ENCODE results near the gene MIA2. TPM values are rescaled to one million over a fixed set of nuclear protein-coding genes. Genes with fewer than 3 reads are reported as not detected.
"Not testable (repeated sequence)": the region's sequence is repeated elsewhere in the genome, so short reads cannot be mapped to it uniquely, and the experiment has no call there.

Gene MIA2
- polyA plus RNA-seq, 1 experiment, result 16.5 TPM

DNA sequence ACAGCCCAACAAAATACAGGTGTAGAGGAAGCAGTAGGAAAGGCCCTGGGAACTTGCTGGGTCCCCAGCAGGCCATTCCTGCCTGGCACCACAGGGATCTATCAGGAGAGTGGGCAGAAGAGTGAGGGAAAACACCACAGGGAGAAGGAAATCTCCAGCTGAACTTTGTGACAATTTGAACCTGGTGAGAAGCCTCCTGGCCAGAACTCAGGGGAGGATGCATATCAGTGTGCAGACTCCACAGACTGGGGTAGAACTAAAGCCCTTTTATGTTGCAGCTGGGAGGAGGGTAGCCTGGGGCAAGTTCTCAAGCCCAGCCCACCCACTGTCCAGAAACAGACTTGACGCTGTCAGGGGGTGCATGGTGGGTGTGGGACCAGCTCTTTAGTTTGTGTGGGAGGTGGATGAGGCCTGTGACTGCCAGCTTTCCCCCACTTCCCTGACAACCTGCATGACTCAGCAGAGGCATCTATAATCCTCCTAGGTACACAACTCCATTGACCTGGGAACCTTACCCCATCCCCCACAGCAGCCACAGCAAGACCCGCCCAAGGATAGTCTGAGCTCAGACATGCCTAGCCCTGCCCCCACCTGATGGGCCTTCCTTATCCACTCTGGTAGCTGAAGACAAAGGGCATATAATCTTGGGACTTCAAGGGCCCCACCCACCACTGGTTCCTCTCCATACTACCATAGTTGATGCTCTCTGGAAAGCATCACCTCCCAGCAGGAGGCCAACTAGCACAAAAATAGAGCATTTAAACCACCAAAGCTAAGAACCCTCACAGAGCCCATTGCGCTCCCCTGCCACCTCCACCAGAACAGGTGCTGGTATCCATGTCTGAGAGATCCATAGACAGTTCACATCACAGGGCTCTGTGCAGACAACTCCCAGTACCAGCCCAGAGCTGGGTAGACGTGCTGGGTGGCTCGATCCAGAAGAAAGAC is 29.8 kb upstream of the MIA2 start:
- TF ChIP-seq, protein P1, sequence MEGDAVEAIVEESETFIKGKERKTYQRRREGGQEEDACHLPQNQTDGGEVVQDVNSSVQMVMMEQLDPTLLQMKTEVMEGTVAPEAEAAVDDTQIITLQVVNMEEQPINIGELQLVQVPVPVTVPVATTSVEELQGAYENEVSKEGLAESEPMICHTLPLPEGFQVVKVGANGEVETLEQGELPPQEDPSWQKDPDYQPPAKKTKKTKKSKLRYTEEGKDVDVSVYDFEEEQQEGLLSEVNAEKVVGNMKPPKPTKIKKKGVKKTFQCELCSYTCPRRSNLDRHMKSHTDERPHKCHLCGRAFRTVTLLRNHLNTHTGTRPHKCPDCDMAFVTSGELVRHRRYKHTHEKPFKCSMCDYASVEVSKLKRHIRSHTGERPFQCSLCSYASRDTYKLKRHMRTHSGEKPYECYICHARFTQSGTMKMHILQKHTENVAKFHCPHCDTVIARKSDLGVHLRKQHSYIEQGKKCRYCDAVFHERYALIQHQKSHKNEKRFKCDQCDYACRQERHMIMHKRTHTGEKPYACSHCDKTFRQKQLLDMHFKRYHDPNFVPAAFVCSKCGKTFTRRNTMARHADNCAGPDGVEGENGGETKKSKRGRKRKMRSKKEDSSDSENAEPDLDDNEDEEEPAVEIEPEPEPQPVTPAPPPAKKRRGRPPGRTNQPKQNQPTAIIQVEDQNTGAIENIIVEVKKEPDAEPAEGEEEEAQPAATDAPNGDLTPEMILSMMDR (IDR thresholded peaks at IDR 0.05; ENCODE audit: low read depth, low read length), result no peak
- Histone ChIP-seq H3K9me3 (ENCODE audit: control insufficient read depth, insufficient read depth, low read length) (no peaks in the 10 kb centered on the region), H3K27ac (ENCODE audit: low read depth, low read length) (no peak overlapping the region), H3K27me3 (ENCODE audit: control insufficient read depth, insufficient read depth, low read length) (no peaks in the 10 kb centered on the region), H3K4me3 (ENCODE audit: low read depth, low read length) (no peak overlapping the region)
- DNase-seq (ENCODE audit: low read depth, low spot score), result no peak
- ChIA-PET POLR2A (interaction anchor here (0.6 kb wide), 1 partner anchor 18 kb away, joined by 5 read pairs; no protein-coding TSS in a partner anchor), CTCF (no interaction called here)

DNA sequence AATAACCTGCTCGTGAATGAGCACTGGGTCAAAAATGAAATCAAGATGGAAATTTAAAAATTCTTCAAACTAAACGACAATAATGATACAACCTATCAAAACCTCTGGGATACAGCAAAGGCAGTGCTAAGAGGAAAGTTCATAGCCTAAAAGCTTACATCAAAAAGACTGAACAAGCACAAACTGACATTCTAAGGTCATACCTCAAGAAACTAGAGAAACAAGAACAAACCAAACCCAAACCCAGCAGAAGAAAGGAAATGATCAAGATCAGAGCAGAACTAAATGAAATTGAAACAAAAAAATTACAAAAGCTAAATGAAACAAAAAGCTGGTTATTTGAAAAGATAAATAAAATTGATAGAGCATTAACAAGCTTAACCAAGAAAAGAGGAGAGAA is 26.3 kb upstream of the MIA2 start:
- DNase-seq (ENCODE audit: low read depth, low spot score); H3K9me3 ChIP-seq (ENCODE audit: control insufficient read depth, insufficient read depth, low read length); H3K27ac ChIP-seq (ENCODE audit: low read depth, low read length); CTCF ChIA-PET; H3K27me3 ChIP-seq (ENCODE audit: control insufficient read depth, insufficient read depth, low read length); H3K4me3 ChIP-seq (ENCODE audit: low read depth, low read length); POLR2A ChIA-PET: not testable (repeated sequence)

DNA sequence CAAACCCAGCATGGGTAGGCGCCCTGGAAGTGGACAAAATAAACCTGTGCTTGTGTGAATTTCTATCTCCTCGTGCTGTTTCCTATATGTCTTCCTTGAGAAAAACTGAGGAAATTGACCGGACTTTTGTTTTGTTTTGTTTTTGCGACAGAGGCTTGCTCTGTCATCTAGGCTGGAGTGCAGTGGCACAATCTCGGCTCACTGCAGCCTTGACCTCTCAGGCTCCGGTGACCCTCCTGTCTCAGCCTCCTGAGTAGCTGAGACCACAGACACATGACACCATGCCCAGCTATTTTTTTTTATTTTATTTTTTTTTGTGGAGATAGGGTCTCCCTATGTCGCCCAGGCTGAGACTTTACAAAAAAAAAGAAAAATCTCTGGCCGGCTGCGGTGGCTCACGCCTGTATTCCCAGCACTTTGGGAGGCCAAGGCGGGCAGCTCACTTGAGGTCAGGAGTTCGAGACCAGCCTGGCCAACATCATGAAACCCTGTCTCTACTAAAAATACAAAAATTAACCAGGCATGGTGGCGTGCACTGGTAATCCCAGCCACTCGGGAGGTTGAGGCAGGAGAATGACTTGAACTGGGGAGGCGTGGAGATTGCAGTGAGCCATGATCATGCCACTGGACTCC is 22.5 kb upstream of the MIA2 start:
- no peak for DNase-seq (ENCODE audit: low read depth, low spot score)
- POLR2A ChIA-PET, result no interaction called here
- Histone ChIP-seq H3K4me3 (ENCODE audit: low read depth, low read length) (no peak overlapping the region), H3K27me3 (ENCODE audit: control insufficient read depth, insufficient read depth, low read length) (no peaks in the 10 kb centered on the region), H3K9me3 (ENCODE audit: control insufficient read depth, insufficient read depth, low read length) (no peaks in the 10 kb centered on the region; the same call in 1 of the 2 replicates), H3K27ac (ENCODE audit: low read depth, low read length) (no peak overlapping the region)
- TF ChIP-seq, protein P1 (IDR thresholded peaks at IDR 0.05; ENCODE audit: low read depth, low read length), result no peak
- CTCF ChIA-PET, result no interaction called here

DNA sequence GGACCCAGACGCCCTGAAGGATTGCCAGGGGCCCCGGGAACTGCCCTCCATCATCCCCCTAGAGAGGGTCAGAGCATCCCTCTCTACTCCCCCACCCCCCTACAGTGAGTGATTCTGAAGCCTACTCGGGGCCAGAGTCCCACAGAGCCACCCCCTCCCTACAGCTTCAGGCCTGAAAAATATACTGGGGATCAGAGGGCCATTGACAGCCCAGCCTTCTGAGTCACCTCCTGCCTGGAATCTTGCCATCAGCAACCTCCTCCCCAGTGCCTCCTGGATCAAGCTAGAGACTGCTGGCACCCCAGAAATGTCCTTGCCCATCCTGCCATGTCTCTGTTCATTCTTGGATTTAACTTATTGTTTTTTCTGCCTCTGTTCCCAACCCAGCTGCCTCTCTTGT is 21.7 kb upstream of the MIA2 start:
- DNase-seq (ENCODE audit: low read depth, low spot score), result no peak
- POLR2A ChIA-PET, result no interaction called here

DNA sequence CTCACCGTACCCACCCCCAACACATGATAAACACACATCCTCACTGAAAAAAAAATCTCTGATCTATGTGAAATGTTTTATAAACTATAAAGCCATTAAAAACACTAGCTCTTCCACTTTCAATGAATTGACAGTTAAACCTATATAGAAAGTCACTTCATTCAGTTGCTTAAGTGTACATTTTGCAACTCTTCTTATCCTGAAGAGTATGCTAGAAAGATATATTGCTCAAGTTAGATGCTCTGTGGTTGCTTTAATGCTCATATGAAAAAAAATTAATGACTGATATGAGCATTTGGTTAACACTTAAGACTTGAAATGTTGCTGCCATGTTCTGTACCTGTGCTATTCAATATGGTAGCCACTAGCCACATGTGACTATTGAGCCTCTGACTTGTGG is 21.0 kb upstream of the MIA2 start:
- no peak for DNase-seq (ENCODE audit: low read depth, low spot score)
- TF ChIP-seq, protein P1 (IDR thresholded peaks at IDR 0.05; ENCODE audit: low read depth, low read length), result no peak
- ChIA-PET CTCF (no interaction called here), POLR2A (no interaction called here)
- Histone ChIP-seq H3K27ac (ENCODE audit: low read depth, low read length) (no peak overlapping the region), H3K4me3 (ENCODE audit: low read depth, low read length) (no peak overlapping the region), H3K27me3 (ENCODE audit: control insufficient read depth, insufficient read depth, low read length) (no peaks in the 10 kb centered on the region), H3K9me3 (ENCODE audit: control insufficient read depth, insufficient read depth, low read length) (no peaks in the 10 kb centered on the region; the same call in 1 of the 2 replicates)

More for the DNA sequence above, 21.7 kb upstream of the MIA2 start:
- TF ChIP-seq, protein P1 (IDR thresholded peaks at IDR 0.05; ENCODE audit: low read depth, low read length), result no peak
- no peak overlapping the region for H3K4me3 ChIP-seq (ENCODE audit: low read depth, low read length)
- H3K9me3 ChIP-seq (ENCODE audit: control insufficient read depth, insufficient read depth, low read length), result no peaks in the 10 kb centered on the region; the same call in 1 of the 2 replicates
- H3K27ac ChIP-seq (ENCODE audit: low read depth, low read length), result no peak overlapping the region
- H3K27me3 ChIP-seq (ENCODE audit: control insufficient read depth, insufficient read depth, low read length), result no peaks in the 10 kb centered on the region
- CTCF ChIA-PET, result no interaction called here
